ENCODE results near the gene LDAH. TPM values are rescaled to one million over a fixed set of nuclear protein-coding genes. Genes with fewer than 3 reads are reported as not detected.

Gene LDAH
- total RNA-seq, 1 experiment from 2014 or later, result 15.2 TPM

GRCh38 chr2:20664071-20664390, 158.9 kb downstream of the LDAH start:
- no peak overlapping the region for H3K56ac ChIP-seq (ENCODE audit: insufficient read length, low read depth, low read length)
- H2BK15ac ChIP-seq (ENCODE audit: low read depth, low read length), result no peak overlapping the region
- no CpG with 5 or more reads among the region's 2 CpGs for WGBS (ENCODE audit: extremely low coverage, insufficient read length, low lambda C conversion rate)
- H3K27ac ChIP-seq (ENCODE audit: insufficient read length, low read depth, low read length), result no peak overlapping the region
- H3K4me2 ChIP-seq (ENCODE audit: insufficient read depth, insufficient read length, low read length), result no peak overlapping the region
- Mint-ChIP-seq H3K9me3 (peaks cover 0 to 2% of the 10 kb centered on the region in 2 experiments; a peak in 1 of 5 replicates), H3K4me3 (no peak overlapping the region), H3K36me3 (ENCODE audit: insufficient read depth in 1 of 3, low read depth in 3 of 3) (no peaks in the 10 kb centered on the region), H3K27me3 (ENCODE audit: low read depth) (peaks cover 96% of the 10 kb centered on the region), H3K4me1 (peaks cover 7 to 35% of the 10 kb centered on the region in 2 experiments), H3K27ac (no peak overlapping the region)
- H2AK5ac ChIP-seq (ENCODE audit: insufficient read length, low read length), result no peak overlapping the region
- no peaks in the 10 kb centered on the region for H3K79me2 ChIP-seq (ENCODE audit: insufficient read depth, low read length)
- H4K8ac ChIP-seq (replicated peaks; ENCODE audit: insufficient read length, low read depth, low read length), result no peak overlapping the region
- H4K91ac ChIP-seq (ENCODE audit: insufficient read length, low read depth, low read length), result no peak overlapping the region
- H4K5ac ChIP-seq (ENCODE audit: insufficient read length, low read depth, low read length), result no peak overlapping the region
- H4K20me1 ChIP-seq (ENCODE audit: control insufficient read depth, insufficient read depth, insufficient read length), result no peaks in the 10 kb centered on the region
- no peak overlapping the region for H3K14ac ChIP-seq (ENCODE audit: insufficient read depth, low read length)
- no peak overlapping the region for H3K9ac ChIP-seq (ENCODE audit: extremely low read depth, insufficient read length, low read length)
- peaks cover 63% of the 10 kb centered on the region for H3K27me3 ChIP-seq (ENCODE audit: insufficient read depth, low read length)
- no peak overlapping the region for H2BK20ac ChIP-seq (ENCODE audit: low read depth, low read length, poor library complexity, severe bottlenecking)
- peaks cover 18% of the 10 kb centered on the region for H3K23me2 ChIP-seq (ENCODE audit: insufficient read length, low read depth, low read length, poor library complexity, severe bottlenecking)
- no peaks in the 10 kb centered on the region for H3K79me1 ChIP-seq (ENCODE audit: insufficient read depth, low read depth, low read length, poor library complexity, severe bottlenecking)
- no peak overlapping the region for H3K4ac ChIP-seq (ENCODE audit: low read depth, low read length)
- H3K9me3 ChIP-seq (ENCODE audit: control insufficient read depth, low read depth, low read length), result no peaks in the 10 kb centered on the region
- no peak for TF ChIP-seq CTCF (conservative IDR thresholded peaks at IDR 0.05)
- no peak overlapping the region for H3K18ac ChIP-seq (ENCODE audit: insufficient read length, low read depth, low read length)
- no peak overlapping the region for H2BK120ac ChIP-seq (ENCODE audit: low read depth, low read length, poor library complexity, severe bottlenecking)
- no peak overlapping the region for H3T11ph ChIP-seq (ENCODE audit: low read length)
- H3K23ac ChIP-seq (ENCODE audit: insufficient read length, low read depth, low read length), result no peak overlapping the region
- DNase-seq, result no peak
- H2AFZ ChIP-seq (ENCODE audit: low read length), result no peak overlapping the region
- H3K4me1 ChIP-seq (ENCODE audit: insufficient read depth, low read length), result no peaks in the 10 kb centered on the region
- no peak overlapping the region for H2BK5ac ChIP-seq (ENCODE audit: insufficient read length, low read length)
- H2BK12ac ChIP-seq (ENCODE audit: insufficient read length, low read depth, low read length), result no peak overlapping the region
